ENCODE measurements around the gene MPV17.

DNA sequence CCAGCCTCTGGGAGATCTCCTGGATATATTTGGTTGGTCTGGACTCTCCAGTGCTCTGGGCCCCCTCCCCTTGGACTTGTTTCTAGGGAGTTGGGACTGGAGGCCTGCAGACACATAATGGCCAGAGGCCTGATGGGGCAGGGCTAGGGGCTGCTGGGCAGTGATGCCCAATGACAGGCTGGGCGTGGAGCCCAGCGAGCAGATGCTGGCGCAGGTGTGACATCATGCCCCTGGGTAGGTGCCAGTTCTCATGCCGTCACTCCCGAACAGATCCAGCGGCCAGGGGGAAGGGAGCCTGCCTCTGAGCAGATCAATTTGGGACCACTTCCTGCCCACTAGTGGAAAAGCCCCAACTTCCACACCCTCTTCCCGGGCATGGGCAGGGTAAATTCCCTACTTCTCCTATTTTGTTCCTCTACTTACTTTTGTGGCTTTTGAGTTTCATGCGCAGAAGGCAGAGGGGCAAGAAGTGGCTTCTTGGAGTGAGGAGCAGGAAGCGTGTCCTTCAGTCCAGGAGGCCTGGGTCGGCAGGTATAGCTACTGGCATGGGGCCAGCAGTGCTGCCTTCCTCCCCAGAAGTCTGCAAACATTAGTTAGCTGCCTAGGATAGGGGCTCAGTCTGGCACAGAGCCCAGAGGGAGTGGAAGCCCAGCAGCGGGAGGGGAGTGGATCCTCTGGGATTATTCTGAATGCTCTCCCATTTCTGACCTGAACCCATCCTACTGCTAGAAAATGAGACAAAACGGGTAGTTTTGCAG is 6.1 kb downstream of the MPV17 start:
- TF ChIP-seq POLR2AphosphoS5 (IDR thresholded peaks at IDR 0.05; ENCODE audit: low read depth) (no peak), SPI1 (IDR thresholded peaks at IDR 0.05; ENCODE audit: borderline replicate concordance, low read depth) (no peak)

Measured in HL-60 (cell line).